AG09309 (cell line): ENCODE results near the gene SENP5.

Source experiments
- DNase-seq: peaks from one replicate; pipeline ENCODE4 v3.0.0-alpha.2; 2010; ENCODE audit warnings: low read depth
- H3K4me3 ChIP-seq: 2 replicates; pipeline ENCODE4 v1.5.1; 2011; ENCODE audit warnings: mild to moderate bottlenecking, low read depth, low read length, moderate library complexity; ENCODE audit not compliant: control insufficient read depth
- CTCF ChIP-seq: IDR thresholded peaks from 2 replicates; pipeline ENCODE4 v1.5.1; 2011; ENCODE audit warnings: mild to moderate bottlenecking, low read depth, low read length, inconsistent platforms; ENCODE audit not compliant: insufficient read depth, control insufficient read depth; ENCODE audit errors: missing control alignments

The SENP5 gene

GRCh38 chr3:196875258-196875657 lies 7.5 kb downstream of the SENP5 start:
- no peak overlapping the region for H3K4me3 ChIP-seq
- TF ChIP-seq CTCF: no peak

GRCh38 chr3:196883361-196883760 lies 15.6 kb downstream of the SENP5 start:
- no peak for TF ChIP-seq CTCF
- DNase-seq: no peak
- no peak overlapping the region for H3K4me3 ChIP-seq

More at GRCh38 chr3:196875258-196875657, 7.5 kb downstream of the SENP5 start:
- DNase-seq: no peak

GRCh38 chr3:196886144-196886543 lies 18.4 kb downstream of the SENP5 start:
- no peak for TF ChIP-seq CTCF
- no peak overlapping the region for H3K4me3 ChIP-seq

GRCh38 chr3:196889844-196890708 lies 22.4 kb downstream of the SENP5 start:
- no peak for DNase-seq
- no peak for TF ChIP-seq CTCF

More at GRCh38 chr3:196886144-196886543, 18.4 kb downstream of the SENP5 start:
- DNase-seq: no peak

GRCh38 chr3:196894557-196895295 lies 27.0 kb downstream of the SENP5 start:
- no peak overlapping the region for H3K4me3 ChIP-seq
- no peak for DNase-seq
- no peak for TF ChIP-seq CTCF

More at GRCh38 chr3:196889844-196890708, 22.4 kb downstream of the SENP5 start:
- no peak overlapping the region for H3K4me3 ChIP-seq

- no peak for TF ChIP-seq CTCF
- H3K4me3 ChIP-seq: no peak overlapping the region
- no peak for DNase-seq
These were observed 28.5 kb downstream of the SENP5 start for GRCh38 chr3:196896229-196896628.
